ENCODE results near the gene STAC2. TPM values are rescaled to one million over a fixed set of nuclear protein-coding genes. Genes with fewer than 3 reads are reported as not detected.

Gene STAC2
- total and polyA plus RNA-seq, 2 of the 13 experiments (the other 11 are each of a cell fraction or from before 2014, with no cell fraction given) = not detected

- TF ChIP-seq MIER2 (CRISPR knock-in tag; IDR thresholded peaks at IDR 0.05) (no peak), MNT (IDR thresholded peaks at IDR 0.05) (peak; percentile 24; the same call in 1 of the 2 replicates), KAT7 (CRISPR knock-in tag; IDR thresholded peaks at IDR 0.05; ENCODE audit: borderline replicate concordance) (peak; percentile 81; the same call in 1 of the 2 replicates), POLR2AphosphoS5 (IDR thresholded peaks at IDR 0.05; ENCODE audit: low read depth, low read length) (peak; percentile 96), ZNF816 (CRISPR knock-in tag; IDR thresholded peaks at IDR 0.05; ENCODE audit: borderline replicate concordance) (0 out of 2 replicates have a peak, but pooled peaks have one; percentile 52), ZBTB10 (CRISPR knock-in tag; IDR thresholded peaks at IDR 0.05; ENCODE audit: borderline replicate concordance) (0 out of 2 replicates have a peak, but pooled peaks have one; percentile 28), TIGD3 (CRISPR knock-in tag; IDR thresholded peaks at IDR 0.05; ENCODE audit: borderline replicate concordance) (no peak), NR2C2 (CRISPR knock-in tag; IDR thresholded peaks at IDR 0.05; ENCODE audit: borderline replicate concordance) (peak; percentile 47; the same call in 1 of the 2 replicates), ZNF10 (CRISPR knock-in tag; IDR thresholded peaks at IDR 0.05; ENCODE audit: borderline replicate concordance, low read depth) (no peak), MAFK (conservative IDR thresholded peaks at IDR 0.05 in 1 of 2, IDR thresholded peaks at IDR 0.05 in 1 of 2; ENCODE audit: low read length in 2 of 2) (no peak), KIAA2018 (CRISPR knock-in tag; IDR thresholded peaks at IDR 0.05; ENCODE audit: borderline replicate concordance) (no peak)
These were observed 25.5 kb downstream of the STAC2 start, which contains the start of gene RPL19 (continued) for GRCh38 chr17:39200070-39200879.
